ENCODE measurements around the gene ATP6AP1.

ATP6AP1 gene

GRCh38 chrX:154404625-154405192, 23.8 kb upstream of the ATP6AP1 start:
- Histone ChIP-seq H3K4me3 (ENCODE audit: low read depth, low read length) (no peak overlapping the region), H3K27me3 (ENCODE audit: insufficient read depth, low read depth, severe bottlenecking) (peaks cover 5% of the 10 kb centered on the region), H3K27ac (no peak overlapping the region), H3K9me3 (ENCODE audit: severe bottlenecking) (no peaks in the 10 kb centered on the region), H3K36me3 (peaks cover 52% of the 10 kb centered on the region)
- no peak for TF ChIP-seq CTCF (IDR thresholded peaks at IDR 0.05; ENCODE audit: low read depth, low read length)
- no peak for DNase-seq

DNA sequence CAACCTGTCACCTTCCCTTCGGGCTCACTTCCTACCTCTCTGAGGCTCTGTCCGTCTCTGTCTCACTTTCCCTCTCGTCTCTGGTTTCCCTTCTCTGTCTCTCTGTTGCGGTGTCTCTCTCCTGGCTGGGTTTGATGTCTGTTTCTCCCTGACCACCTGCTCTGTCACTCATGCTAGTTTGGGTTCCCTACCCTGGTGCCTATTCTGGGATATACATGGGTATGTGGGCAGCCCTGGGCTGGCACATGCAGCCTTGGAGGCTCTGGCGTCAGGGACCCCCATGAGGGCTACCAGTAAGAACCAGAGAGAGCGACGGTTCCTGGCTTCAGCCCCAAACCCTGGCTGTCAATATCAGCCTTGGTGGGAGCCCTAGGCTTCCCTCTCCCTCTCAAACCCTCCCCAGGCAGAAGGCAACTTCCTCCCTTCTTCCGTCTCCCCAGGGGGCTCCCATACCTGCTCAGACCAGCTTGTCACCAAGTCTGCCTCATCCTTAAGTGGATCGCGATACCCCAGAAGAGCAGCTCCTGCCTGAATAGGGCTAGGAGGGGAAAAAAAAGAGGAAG, 19.7 kb upstream of the ATP6AP1 start:
- Histone ChIP-seq H3K27ac (no peak overlapping the region), H3K36me3 (peaks cover 26% of the 10 kb centered on the region), H3K27me3 (ENCODE audit: insufficient read depth, low read depth, severe bottlenecking) (peaks cover 11% of the 10 kb centered on the region), H3K9me3 (ENCODE audit: severe bottlenecking) (no peaks in the 10 kb centered on the region), H3K4me3 (ENCODE audit: low read depth, low read length) (no peak overlapping the region)
- TF ChIP-seq CTCF (IDR thresholded peaks at IDR 0.05; ENCODE audit: low read depth, low read length), result no peak
- DNase-seq, result no peak

GRCh38 chrX:154409222-154409871, 19.1 kb upstream of the ATP6AP1 start, which contains the start of gene DNASE1L1:
TSS of gene DNASE1L1 (minus strand) at chrX:154409254. CDS start at chrX:154405568, 3,686 bp downstream.
- Histone ChIP-seq H3K27me3 (ENCODE audit: insufficient read depth, low read depth, severe bottlenecking) (peaks cover 11% of the 10 kb centered on the region), H3K4me3 (ENCODE audit: low read depth, low read length) (no peak within 1 kb of the TSS), H3K9me3 (ENCODE audit: severe bottlenecking) (no peaks in the 10 kb centered on the region), H3K27ac (no peak within 1 kb of the TSS), H3K36me3 (peaks cover 30% of the 10 kb centered on the region)
- no peak for TF ChIP-seq CTCF (IDR thresholded peaks at IDR 0.05; ENCODE audit: low read depth, low read length)
- no peak for DNase-seq

DNA sequence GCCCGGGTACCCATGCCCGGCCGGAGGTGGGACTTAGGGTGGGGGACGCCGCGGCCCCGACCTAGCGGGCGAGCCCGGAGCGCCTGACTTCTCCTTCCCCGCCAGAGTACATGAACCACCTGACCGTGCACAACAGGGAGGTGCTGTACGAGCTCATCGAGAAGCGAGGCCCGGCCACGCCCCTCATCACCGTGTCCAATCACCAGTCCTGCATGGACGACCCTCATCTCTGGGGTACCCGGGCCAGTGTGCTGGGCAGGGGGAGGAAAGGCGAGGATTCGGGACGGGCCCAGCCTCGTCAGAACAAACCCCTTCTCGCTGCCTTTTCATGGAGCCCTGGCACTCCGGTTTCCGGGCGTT, 16.5 kb upstream of the ATP6AP1 start:
- peak; percentile 90 for DNase-seq
- peaks cover 11% of the 10 kb centered on the region for H3K27me3 ChIP-seq (ENCODE audit: insufficient read depth, low read depth, severe bottlenecking)
- peak overlapping the region; percentile 93 for H3K27ac ChIP-seq
- peak overlapping the region; percentile 78 for H3K4me3 ChIP-seq (ENCODE audit: low read depth, low read length)
- TF ChIP-seq CTCF (IDR thresholded peaks at IDR 0.05; ENCODE audit: low read depth, low read length), result no peak
- peaks cover 3% of the 10 kb centered on the region for H3K9me3 ChIP-seq (ENCODE audit: severe bottlenecking)
- H3K36me3 ChIP-seq, result peaks cover 30% of the 10 kb centered on the region

GRCh38 chrX:154412468-154412867, 16.0 kb upstream of the ATP6AP1 start:
- H3K27ac ChIP-seq, result peak overlapping the region; percentile 93
- peak; percentile 80 for DNase-seq
- H3K36me3 ChIP-seq, result peaks cover 30% of the 10 kb centered on the region
- TF ChIP-seq CTCF (IDR thresholded peaks at IDR 0.05; ENCODE audit: low read depth, low read length), result no peak
- H3K9me3 ChIP-seq (ENCODE audit: severe bottlenecking), result peaks cover 3% of the 10 kb centered on the region
- peak overlapping the region; percentile 78 for H3K4me3 ChIP-seq (ENCODE audit: low read depth, low read length)
- peaks cover 11% of the 10 kb centered on the region for H3K27me3 ChIP-seq (ENCODE audit: insufficient read depth, low read depth, severe bottlenecking)

Data from WERI-Rb-1 (cell line).